Fibroblast of lung (primary cell): Measurements from ENCODE around the gene CYSTM1. TPM values are rescaled to one million over a fixed set of nuclear protein-coding genes. Genes with fewer than 3 reads are reported as not detected.

ENCODE experiments used
- DNase-seq, 2 donors: peaks; one replicate each; pipeline versions ENCODE4 v3.0.0 to v3.0.0-alpha.2; 2010; ENCODE audit warnings: low read depth in 2 of 2
- H2AFZ ChIP-seq: 2 replicates; pipeline ENCODE4 v1.5.1; 2012; ENCODE audit warnings: low read length, control low read depth, inconsistent platforms
- H3K27ac ChIP-seq: 2 replicates; pipeline ENCODE4 v1.5.1; 2011; ENCODE audit warnings: low read length, control low read depth; ENCODE audit not compliant: insufficient read depth
- H3K27me3 ChIP-seq: 2 replicates; pipeline ENCODE4 v1.5.1; 2011; ENCODE audit warnings: mild to moderate bottlenecking, low read length; ENCODE audit not compliant: control insufficient read depth, insufficient read depth
- H3K36me3 ChIP-seq: 2 replicates; pipeline ENCODE4 v1.5.1; 2011; ENCODE audit warnings: low read length; ENCODE audit not compliant: control insufficient read depth, insufficient read depth
- H3K4me1 ChIP-seq: 2 replicates; pipeline ENCODE4 v1.5.1; 2011; ENCODE audit warnings: low read length; ENCODE audit not compliant: control insufficient read depth, insufficient read depth; ENCODE audit errors: extremely low read depth
- H3K4me2 ChIP-seq: 2 replicates; pipeline ENCODE4 v1.5.1; 2011; ENCODE audit warnings: low read length, control low read depth; ENCODE audit not compliant: insufficient read depth; ENCODE audit errors: extremely low read depth
- H3K4me3 ChIP-seq, 4 experiments: fragments of 200-600 bp in 1 of 4; sonication (generic) in 1 of 4; replicated peaks in 1 of 4; 2 replicates each; pipeline ENCODE4 v1.5.1; 2011 to 2016; ENCODE audit warnings: low read length in 4 of 4, low read depth in 3 of 4, mild to moderate bottlenecking in 3 of 4, control low read depth in 2 of 4, inconsistent platforms in 1 of 4, mixed read lengths in 1 of 4; ENCODE audit not compliant: insufficient read depth in 1 of 4; ENCODE audit errors: control extremely low read depth in 1 of 4
- H3K79me2 ChIP-seq: 2 replicates; pipeline ENCODE4 v1.5.1; 2012; ENCODE audit warnings: mild to moderate bottlenecking, low read length, inconsistent platforms; ENCODE audit not compliant: control insufficient read depth, insufficient read depth
- H3K9ac ChIP-seq: 2 replicates; pipeline ENCODE4 v1.5.1; 2011; ENCODE audit warnings: mild to moderate bottlenecking, low read length, control low read depth; ENCODE audit not compliant: insufficient read depth
- H3K9me3 ChIP-seq: 2 replicates; pipeline ENCODE4 v1.5.1; 2012; ENCODE audit warnings: low read depth, low read length; ENCODE audit not compliant: control insufficient read depth, insufficient read depth
- H4K20me1 ChIP-seq: 2 replicates; pipeline ENCODE4 v1.5.1; 2011; ENCODE audit warnings: low read length; ENCODE audit not compliant: control insufficient read depth, insufficient read depth; ENCODE audit errors: extremely low read depth
- EZH2 ChIP-seq: IDR thresholded peaks from 2 replicates; pipeline ENCODE4 v1.5.1; 2012; ENCODE audit warnings: low read length, control low read depth, mild to moderate bottlenecking; ENCODE audit errors: missing control alignments
- polyA plus RNA-seq, 2 donors: library from polyadenylated mRNA; depleted of rRNA in 1 of 2; stranded (reverse) in 1 of 2; unstranded in 1 of 2; fragments of >200 nt; gene quantifications; 2 replicates each; pipeline ENCODE4 v1.2.1, GENCODE V29; 2011 to 2012; ENCODE audit warnings: missing spikeins in 1 of 2
- total RNA-seq: library from RNA; depleted of rRNA; stranded (reverse); fragments of >200 nt; gene quantifications from 2 replicates; pipeline ENCODE4 v1.2.1, GENCODE V29; 2014
- TF ChIP-seq, protein P1 (sequence below), 2 donors: IDR thresholded peaks in 1 of 2; conservative IDR thresholded peaks in 1 of 2; 1 replicate in 1 of 2; 2 replicates in 1 of 2; pipeline ENCODE4 v1.5.1; 2011 to 2012; ENCODE audit warnings: low read length in 2 of 2, control low read depth in 1 of 2, inconsistent platforms in 1 of 2, low read depth in 1 of 2, mild to moderate bottlenecking in 1 of 2

The CYSTM1 gene
- total and polyA plus RNA-seq, 2 donors (not counting 1 experiment from before 2014, with no cell fraction given): 24.3 to 35.8 TPM

DNA sequence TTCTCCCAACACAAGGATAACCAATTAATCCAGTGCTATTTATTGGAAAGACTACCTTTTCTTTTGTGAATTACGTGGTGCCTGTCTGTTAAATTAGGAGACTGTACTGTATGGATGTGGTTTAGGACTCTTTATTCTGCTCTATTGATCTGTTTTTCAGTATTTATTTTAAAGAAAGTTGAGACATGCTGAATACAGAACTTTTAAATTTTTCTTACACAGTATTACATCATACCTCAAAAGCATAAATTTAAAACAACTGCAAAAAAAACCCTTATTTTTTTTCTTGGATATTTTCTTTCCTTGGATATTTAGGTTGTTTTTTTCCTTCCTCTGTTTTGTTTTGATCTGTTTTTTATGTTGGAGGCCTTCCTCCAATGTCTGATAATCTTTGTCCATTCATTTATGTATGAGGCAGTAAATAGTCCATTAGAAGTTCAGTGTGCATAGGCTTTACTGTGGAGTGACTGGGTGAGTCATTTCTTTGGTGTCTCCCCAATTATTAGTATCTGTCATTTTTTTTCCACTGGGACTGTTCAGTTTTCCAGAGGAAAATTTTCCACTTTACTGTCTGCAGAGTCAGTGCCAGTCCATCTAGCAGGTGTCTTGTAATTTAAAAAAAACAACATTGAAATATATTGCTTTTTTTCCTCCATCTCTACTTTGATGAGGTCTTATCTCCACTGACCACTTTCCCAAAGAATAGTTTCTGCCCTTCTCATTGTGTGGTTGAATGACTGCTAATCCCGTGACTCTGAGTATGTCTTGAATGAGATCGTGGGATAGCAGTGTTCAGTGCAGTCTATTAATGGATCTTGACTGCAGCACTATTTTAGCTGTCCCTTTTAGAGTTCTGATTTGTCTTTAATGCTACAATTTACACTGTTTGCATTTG, 15.2 kb downstream of the CYSTM1 start:
- Histone ChIP-seq H3K27ac (no peak overlapping the region), H3K9me3 (no peaks in the 10 kb centered on the region), H3K4me3 (no peak overlapping the region), H4K20me1 (no peaks in the 10 kb centered on the region), H2AFZ (no peak overlapping the region), H3K4me2 (peak overlapping the region; percentile 26), H3K9ac (no peak overlapping the region), H3K36me3 (no peaks in the 10 kb centered on the region), H3K4me1 (peaks cover 2% of the 10 kb centered on the region), H3K27me3 (no peaks in the 10 kb centered on the region), H3K79me2 (no peaks in the 10 kb centered on the region)
- DNase-seq: peak; percentile 71 to 79
- no peak for TF ChIP-seq EZH2
- TF ChIP-seq, protein P1, sequence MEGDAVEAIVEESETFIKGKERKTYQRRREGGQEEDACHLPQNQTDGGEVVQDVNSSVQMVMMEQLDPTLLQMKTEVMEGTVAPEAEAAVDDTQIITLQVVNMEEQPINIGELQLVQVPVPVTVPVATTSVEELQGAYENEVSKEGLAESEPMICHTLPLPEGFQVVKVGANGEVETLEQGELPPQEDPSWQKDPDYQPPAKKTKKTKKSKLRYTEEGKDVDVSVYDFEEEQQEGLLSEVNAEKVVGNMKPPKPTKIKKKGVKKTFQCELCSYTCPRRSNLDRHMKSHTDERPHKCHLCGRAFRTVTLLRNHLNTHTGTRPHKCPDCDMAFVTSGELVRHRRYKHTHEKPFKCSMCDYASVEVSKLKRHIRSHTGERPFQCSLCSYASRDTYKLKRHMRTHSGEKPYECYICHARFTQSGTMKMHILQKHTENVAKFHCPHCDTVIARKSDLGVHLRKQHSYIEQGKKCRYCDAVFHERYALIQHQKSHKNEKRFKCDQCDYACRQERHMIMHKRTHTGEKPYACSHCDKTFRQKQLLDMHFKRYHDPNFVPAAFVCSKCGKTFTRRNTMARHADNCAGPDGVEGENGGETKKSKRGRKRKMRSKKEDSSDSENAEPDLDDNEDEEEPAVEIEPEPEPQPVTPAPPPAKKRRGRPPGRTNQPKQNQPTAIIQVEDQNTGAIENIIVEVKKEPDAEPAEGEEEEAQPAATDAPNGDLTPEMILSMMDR (conservative IDR thresholded peaks at IDR 0.05 in 1 of 2, IDR thresholded peaks at IDR 0.05 in 1 of 2; ENCODE audit: low read depth in 1 of 2, low read length in 2 of 2): no peak

GRCh38 chr5:140190872-140191218, 15.9 kb downstream of the CYSTM1 start:
- Histone ChIP-seq H3K4me3 (no peak overlapping the region), H3K27me3 (no peaks in the 10 kb centered on the region), H3K9me3 (no peaks in the 10 kb centered on the region), H3K4me2 (peak overlapping the region; percentile 26), H3K4me1 (peaks cover 2% of the 10 kb centered on the region), H3K36me3 (no peaks in the 10 kb centered on the region), H2AFZ (no peak overlapping the region), H3K79me2 (no peaks in the 10 kb centered on the region), H4K20me1 (no peaks in the 10 kb centered on the region), H3K27ac (no peak overlapping the region), H3K9ac (no peak overlapping the region)
- TF ChIP-seq, protein P1 (conservative IDR thresholded peaks at IDR 0.05 in 1 of 2, IDR thresholded peaks at IDR 0.05 in 1 of 2; ENCODE audit: low read depth in 1 of 2, low read length in 2 of 2): no peak
- no peak for TF ChIP-seq EZH2
- DNase-seq: no peak

GRCh38 chr5:140192715-140193430, 17.9 kb downstream of the CYSTM1 start:
- TF ChIP-seq, protein P1 (conservative IDR thresholded peaks at IDR 0.05 in 1 of 2, IDR thresholded peaks at IDR 0.05 in 1 of 2; ENCODE audit: low read depth in 1 of 2, low read length in 2 of 2): no peak
- TF ChIP-seq EZH2: no peak

More at GRCh38 chr5:140192715-140193430, 17.9 kb downstream of the CYSTM1 start:
- H3K79me2 ChIP-seq: no peaks in the 10 kb centered on the region
- H4K20me1 ChIP-seq: no peaks in the 10 kb centered on the region
- no peak overlapping the region for H3K4me3 ChIP-seq
- no peak overlapping the region for H3K4me2 ChIP-seq
- no peaks in the 10 kb centered on the region for H3K36me3 ChIP-seq
- no peak overlapping the region for H3K9ac ChIP-seq
- no peak overlapping the region for H2AFZ ChIP-seq
- H3K27me3 ChIP-seq: no peaks in the 10 kb centered on the region
- H3K4me1 ChIP-seq: peaks cover 2% of the 10 kb centered on the region
- H3K9me3 ChIP-seq: no peaks in the 10 kb centered on the region
- H3K27ac ChIP-seq: no peak overlapping the region
- no peak for DNase-seq
